Stimulated activated CD8-positive, alpha-beta memory T cell treated with anti-CD3 and anti-CD28 coated beads, Interleukin-7, amount 100 ng/mL, for 48 hours (primary cell): Measurements from ENCODE around the gene BTG4.

ENCODE experiments used
- DNase-seq, 2 donors: peaks; one replicate each; pipeline ENCODE4 v3.0.0-alpha.2; 2020; ENCODE audit warnings: low read depth in 1 of 2; ENCODE audit errors: extremely low read depth in 1 of 2

The BTG4 gene

DNA sequence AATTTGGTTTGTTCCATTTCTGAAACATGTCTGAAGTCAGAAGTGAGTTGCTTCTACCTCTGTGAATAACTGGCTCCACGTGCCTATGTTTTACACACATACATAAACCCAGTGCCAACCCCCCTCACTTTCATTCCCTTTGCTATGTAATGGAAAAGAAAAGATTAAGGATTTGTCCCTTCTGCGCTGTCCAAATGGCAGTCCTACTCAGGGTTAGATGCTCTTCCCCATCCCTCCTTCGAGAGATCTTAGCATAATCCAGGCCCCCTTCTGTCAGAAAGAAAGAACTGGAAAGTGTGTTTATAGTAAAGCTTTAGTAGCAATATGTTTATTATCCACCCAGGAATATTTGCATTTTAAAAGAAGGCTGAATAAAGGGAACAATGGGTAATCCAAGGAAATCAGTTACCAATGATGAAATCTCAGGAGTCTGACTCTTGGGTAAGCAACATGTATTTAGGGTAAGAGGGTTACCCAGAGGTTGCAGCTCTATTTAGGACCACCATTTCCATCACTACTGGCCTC lies 25.2 kb upstream of the BTG4 start:
- no peak for DNase-seq

DNA sequence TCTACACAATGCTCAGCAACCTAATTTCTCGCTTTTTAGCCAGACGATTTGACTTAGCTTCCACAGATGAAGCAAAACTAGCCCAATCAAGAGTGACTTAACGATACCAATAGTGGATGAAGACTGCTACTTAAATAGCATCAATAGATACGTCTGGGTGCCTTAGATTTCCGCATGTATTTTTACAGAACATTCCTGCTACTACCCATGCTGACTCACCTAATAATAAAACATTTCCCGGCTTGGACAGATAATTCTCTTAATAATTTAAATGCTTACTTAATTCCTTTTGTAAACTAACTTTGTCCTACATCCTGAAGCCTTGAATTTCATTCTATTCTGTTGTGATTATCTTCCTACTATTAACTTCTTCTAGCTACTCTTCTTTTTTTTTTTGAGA lies 23.1 kb upstream of the BTG4 start:
- DNase-seq, result no peak

GRCh38 chr11:111532365-111532709 lies 20.2 kb upstream of the BTG4 start:
- no peak for DNase-seq

- peak; percentile 40 to 76 for DNase-seq
Observed at GRCh38 chr11:111531687-111532364, 19.6 kb upstream of the BTG4 start.

DNA sequence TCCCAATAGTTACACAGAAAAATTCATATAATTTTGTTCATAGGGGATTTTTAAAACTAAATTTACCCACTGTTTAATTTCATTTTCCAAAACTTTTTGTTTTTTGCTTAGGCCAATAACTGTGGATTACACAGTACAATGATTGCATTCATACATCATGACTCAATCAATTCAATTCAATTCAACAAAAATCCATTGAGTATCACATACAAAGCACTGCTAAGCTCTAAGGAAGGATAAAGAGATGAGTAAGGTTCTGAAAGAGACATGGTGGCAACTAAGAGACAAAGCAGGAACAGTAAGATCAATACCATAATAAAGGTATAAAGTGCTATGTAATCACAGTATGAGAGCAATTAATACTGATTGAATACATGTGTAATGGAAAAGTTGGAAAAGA lies 18.9 kb upstream of the BTG4 start:
- no peak for DNase-seq

DNA sequence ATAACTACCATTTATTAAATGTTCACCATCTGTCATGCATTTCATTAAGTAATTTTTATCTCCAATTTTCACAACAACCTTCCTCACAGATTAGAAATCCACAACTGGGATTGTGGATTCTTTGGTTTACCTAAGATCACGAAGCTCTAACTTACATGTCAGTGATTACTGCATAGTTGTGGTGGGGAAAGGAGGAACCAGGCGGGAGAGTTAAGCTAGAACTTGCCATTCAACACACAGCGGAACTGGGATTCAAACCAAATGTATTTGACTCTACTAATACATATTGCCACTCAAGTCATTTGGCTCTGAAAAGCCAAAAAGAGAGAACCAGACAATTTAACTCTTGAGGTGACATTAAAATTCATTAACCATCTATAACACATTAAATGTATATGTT lies 17.9 kb upstream of the BTG4 start:
- DNase-seq, result no peak

GRCh38 chr11:111528557-111528956 lies 16.4 kb upstream of the BTG4 start:
- DNase-seq, result no peak

GRCh38 chr11:111527279-111527678 lies 15.1 kb upstream of the BTG4 start:
- DNase-seq, result no peak

DNA sequence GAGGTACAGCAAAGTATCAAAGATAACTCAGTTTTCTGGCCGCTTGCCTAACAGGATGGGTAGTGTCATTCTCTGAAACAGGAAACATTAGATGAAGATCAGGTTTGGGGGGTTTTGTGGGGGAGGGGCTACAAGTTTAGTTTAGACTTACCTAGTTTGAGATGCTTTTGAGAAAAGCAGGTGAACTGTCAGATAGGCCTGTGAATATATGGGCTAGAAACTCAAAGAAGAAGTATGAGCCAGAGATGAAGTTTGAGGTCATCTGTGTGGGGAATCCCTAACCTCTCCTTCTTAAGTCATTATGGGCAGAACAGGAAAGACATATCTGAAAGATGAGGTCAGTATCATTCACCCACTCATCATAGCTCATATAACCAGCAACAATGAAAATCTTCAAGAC lies 14.3 kb upstream of the BTG4 start:
- DNase-seq, result no peak

DNA sequence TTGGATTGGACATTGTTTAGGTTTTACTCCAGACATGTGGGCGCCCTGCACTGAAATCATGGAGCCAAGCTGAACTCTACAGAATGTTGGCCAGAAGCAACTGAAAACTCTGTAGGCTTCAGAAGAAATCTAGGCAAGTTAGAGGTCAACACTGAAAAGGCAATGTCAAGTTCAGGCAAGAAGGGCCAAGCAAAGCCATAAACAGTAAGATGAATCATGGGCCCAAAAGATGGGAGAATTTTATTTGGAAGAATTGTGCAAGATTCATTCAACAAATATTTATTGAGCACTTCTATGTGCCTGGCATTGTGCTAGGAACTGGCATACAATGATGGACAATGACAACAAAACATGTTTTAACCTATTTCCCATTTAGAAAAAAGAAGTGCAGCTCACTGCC lies 13.3 kb upstream of the BTG4 start:
- no peak for DNase-seq

DNA sequence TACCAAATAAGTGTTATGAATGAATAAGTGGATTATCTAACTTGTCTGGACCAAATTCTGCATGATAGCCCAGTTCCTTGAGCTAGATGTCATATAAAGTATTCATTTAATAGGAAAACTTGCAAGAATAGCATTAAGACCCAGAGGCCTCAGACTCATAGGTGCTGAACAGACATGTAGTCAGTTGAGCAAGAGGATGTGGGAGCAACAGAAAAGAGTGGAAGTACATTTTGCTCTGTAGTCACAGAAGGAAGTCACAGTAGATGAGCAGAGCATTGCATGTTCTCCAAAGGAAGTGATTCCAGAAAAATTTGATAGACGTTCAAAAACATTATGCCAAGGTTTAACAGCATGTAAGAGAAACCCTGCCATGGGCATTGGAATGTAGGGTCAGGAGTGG lies 11.9 kb upstream of the BTG4 start:
- no peak for DNase-seq

DNA sequence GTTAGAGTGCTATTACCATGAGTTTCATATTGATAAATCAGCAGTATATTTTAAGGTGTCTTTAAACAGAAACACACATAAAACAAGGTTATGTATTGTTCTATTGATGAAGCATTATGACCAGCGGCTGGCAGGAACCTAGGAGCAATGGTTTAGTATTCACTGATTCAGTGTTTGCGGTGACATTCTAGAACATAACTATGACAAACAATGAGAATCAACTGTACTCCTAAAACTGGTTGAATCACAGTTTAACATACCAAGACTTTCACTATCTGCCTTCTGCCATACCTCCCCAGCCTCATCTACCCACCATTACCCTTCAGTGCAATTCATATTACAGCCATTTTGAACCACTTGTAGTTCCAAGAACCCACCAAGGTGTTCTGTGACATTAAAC lies 11.2 kb upstream of the BTG4 start:
- DNase-seq, result no peak

- no peak for DNase-seq
Observed at GRCh38 chr11:111522426-111522825, 10.2 kb upstream of the BTG4 start.

GRCh38 chr11:111521135-111521534 lies 8.9 kb upstream of the BTG4 start:
- DNase-seq, result no peak

- DNase-seq, result no peak
Observed at GRCh38 chr11:111520560-111520959, 8.4 kb upstream of the BTG4 start.

DNA sequence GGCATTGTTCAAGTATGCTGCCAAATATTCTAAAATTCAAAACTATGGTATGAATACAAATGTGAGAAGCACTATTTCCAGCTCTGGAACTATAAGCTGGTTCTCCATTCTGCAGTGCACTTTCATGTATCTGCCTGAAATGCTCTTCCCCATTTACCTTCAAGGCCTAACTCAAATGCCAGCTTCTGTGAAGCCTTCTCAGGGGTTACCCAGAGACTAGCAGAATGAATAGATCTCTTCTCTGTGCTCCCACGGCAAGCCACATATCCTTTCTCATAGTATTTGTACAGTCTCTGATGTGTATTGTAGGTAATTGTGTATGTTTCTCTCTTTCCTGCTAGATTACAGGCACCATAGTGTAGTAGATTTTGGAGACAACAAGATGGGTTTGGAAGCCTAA lies 6.5 kb upstream of the BTG4 start:
- no peak for DNase-seq

GRCh38 chr11:111515591-111515990 lies 3.4 kb upstream of the BTG4 start:
- no peak for DNase-seq

GRCh38 chr11:111514216-111515031 lies 2.2 kb upstream of the BTG4 start, which contains the start of gene HOATZ:
Gene HOATZ (plus strand): TSS chr11:111514778. CDS start chr11:111514785, 7 bp downstream.
- DNase-seq, result no peak

DNA sequence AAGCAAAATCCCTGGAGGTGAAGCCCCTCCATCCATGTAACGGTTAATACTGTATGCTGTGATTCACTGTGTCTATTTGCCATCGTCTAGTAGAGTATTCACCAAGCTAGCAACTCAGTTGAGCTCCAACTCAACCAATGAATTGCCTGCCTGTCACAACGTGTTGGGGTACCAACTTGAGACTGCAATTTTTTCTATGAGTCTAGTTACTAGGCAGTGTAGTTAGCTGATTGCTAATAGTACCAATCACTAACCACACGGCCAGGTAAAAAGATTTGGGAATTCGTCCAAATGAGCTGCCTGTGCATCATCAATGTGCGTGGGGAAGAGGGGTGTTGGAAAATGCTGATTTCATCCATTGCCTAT lies 1.0 kb upstream of the BTG4 start:
- no peak for DNase-seq

GRCh38 chr11:111510311-111510710 lies 1.9 kb downstream of the BTG4 start:
- DNase-seq, result no peak

DNA sequence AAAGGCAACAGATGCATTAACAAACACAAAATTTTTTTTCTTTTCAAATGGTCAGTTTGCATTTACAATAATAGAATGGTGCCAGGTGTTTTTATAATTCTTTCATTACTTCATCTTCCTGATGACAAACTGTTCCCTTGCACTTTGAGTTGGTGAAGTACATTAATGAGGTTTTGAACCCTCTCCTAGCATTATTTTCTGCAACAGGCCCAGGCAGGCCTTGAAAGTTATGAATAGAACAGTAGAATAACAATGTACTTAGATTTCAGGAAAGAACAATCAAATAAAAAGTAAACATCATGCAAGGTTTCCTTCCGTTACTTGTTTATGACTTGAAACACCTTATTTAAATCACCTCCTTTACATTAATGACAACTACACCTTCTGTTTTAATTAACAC lies 9.6 kb downstream of the BTG4 start:
- DNase-seq, result no peak

DNA sequence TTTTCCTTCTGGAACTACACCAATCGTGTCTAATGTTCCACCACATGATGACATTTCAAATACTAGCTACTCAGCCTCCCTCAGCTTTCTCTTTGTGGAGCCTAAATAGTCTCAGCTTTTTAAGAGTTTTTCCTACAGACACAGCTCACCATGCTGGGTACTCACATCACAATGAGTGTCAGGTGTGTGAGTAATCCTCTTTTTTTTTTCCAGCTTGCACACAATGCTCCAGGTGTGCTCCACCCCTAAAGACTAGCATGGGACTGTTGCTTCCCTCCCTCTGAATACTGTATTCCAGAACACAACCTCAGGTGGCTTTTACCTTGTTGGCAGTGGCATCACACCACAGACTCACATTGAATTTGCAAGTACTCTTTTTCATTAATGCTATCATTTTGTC lies 11.7 kb downstream of the BTG4 start:
- DNase-seq, result no peak
